ENCODE results near the gene LRRC4C. TPM values are rescaled to one million over a fixed set of nuclear protein-coding genes. Genes with fewer than 3 reads are reported as not detected.

Gene LRRC4C
- total and polyA plus RNA-seq, 4 donors = 0.33 to 5.3 (median 0.43) TPM

DNA sequence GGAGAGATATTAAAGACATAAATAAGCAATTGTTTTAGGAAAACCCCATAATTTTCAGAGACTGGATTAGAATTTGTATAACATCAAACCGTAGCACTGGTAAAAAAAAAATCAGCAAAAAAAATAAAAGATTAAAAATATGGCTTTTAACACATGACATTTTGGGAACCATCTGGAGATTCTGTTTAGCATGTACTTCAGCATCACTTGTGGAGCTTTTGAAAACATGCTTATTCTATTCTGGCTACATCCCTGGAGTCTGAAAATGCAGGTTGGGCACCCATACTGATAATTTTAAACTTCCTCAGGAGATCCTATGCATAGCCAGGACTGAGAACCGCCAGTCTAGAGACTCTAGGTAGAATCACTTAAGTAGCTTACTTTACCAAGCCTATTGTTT lies 1190.9 kb downstream of the LRRC4C start:
- Histone ChIP-seq H3K9me3 (ENCODE audit: control insufficient read depth in 4 of 4, insufficient read depth in 3 of 4, low read length in 3 of 4) (no peaks in the 10 kb centered on the region), H3K27me3 (ENCODE audit: control insufficient read depth in 3 of 3, insufficient read depth in 3 of 3, low read length in 2 of 3) (no peaks in the 10 kb centered on the region), H3K4me3 (no peak overlapping the region), H3K36me3 (ENCODE audit: control insufficient read depth in 4 of 4, insufficient read depth in 4 of 4, low read length in 4 of 4) (no peaks in the 10 kb centered on the region), H3K9ac (ENCODE audit: insufficient read depth in 1 of 2, low read length in 2 of 2) (no peak overlapping the region), H3K27ac (ENCODE audit: low read depth in 1 of 2, low read length in 1 of 2) (no peak overlapping the region), H3K4me1 (ENCODE audit: control insufficient read depth in 5 of 5, insufficient read depth in 5 of 5, low read length in 5 of 5) (no peaks in the 10 kb centered on the region)
- DNase-seq (no peak), ATAC-seq (ENCODE audit: insufficient read depth, low FRiP score) (no peak)
- WGBS, 2 donors = 84 to 92% methylated on average over 2 of the region's 2 CpGs
- TF ChIP-seq, protein P1, sequence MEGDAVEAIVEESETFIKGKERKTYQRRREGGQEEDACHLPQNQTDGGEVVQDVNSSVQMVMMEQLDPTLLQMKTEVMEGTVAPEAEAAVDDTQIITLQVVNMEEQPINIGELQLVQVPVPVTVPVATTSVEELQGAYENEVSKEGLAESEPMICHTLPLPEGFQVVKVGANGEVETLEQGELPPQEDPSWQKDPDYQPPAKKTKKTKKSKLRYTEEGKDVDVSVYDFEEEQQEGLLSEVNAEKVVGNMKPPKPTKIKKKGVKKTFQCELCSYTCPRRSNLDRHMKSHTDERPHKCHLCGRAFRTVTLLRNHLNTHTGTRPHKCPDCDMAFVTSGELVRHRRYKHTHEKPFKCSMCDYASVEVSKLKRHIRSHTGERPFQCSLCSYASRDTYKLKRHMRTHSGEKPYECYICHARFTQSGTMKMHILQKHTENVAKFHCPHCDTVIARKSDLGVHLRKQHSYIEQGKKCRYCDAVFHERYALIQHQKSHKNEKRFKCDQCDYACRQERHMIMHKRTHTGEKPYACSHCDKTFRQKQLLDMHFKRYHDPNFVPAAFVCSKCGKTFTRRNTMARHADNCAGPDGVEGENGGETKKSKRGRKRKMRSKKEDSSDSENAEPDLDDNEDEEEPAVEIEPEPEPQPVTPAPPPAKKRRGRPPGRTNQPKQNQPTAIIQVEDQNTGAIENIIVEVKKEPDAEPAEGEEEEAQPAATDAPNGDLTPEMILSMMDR (IDR thresholded peaks at IDR 0.05; ENCODE audit: control extremely low read depth, extremely low read depth) = no peak

- no peak overlapping the region for H3K9ac ChIP-seq (ENCODE audit: insufficient read depth in 1 of 2, low read length in 2 of 2)
- no peak overlapping the region for H3K27ac ChIP-seq (ENCODE audit: low read depth in 1 of 2, low read length in 1 of 2)
- H3K36me3 ChIP-seq (ENCODE audit: control insufficient read depth in 4 of 4, insufficient read depth in 4 of 4, low read length in 4 of 4) = no peaks in the 10 kb centered on the region
- H3K4me3 ChIP-seq = no peak overlapping the region
- H3K9me3 ChIP-seq (ENCODE audit: control insufficient read depth in 4 of 4, insufficient read depth in 3 of 4, low read length in 3 of 4) = no peaks in the 10 kb centered on the region
- 76 to 84% methylated on average over 1 of the region's 1 CpG for WGBS, 2 donors
- ATAC-seq (ENCODE audit: insufficient read depth, low FRiP score) (no peak), DNase-seq (no peak)
- no peaks in the 10 kb centered on the region for H3K4me1 ChIP-seq (ENCODE audit: control insufficient read depth in 5 of 5, insufficient read depth in 5 of 5, low read length in 5 of 5)
- TF ChIP-seq, protein P1 (IDR thresholded peaks at IDR 0.05; ENCODE audit: control extremely low read depth, extremely low read depth) = no peak
- H3K27me3 ChIP-seq (ENCODE audit: control insufficient read depth in 3 of 3, insufficient read depth in 3 of 3, low read length in 2 of 3) = peaks cover 0 to 4% (median 0%) of the 10 kb centered on the region in 3 donors
Observed at GRCh38 chr11:40255457-40255856, 1204.0 kb downstream of the LRRC4C start.

- WGBS, 2 donors = 65 to 79% methylated on average over 1 of the region's 1 CpG
- DNase-seq = no peak
Observed at GRCh38 chr11:40253166-40253565, 1206.3 kb downstream of the LRRC4C start.

More at GRCh38 chr11:40253166-40253565, 1206.3 kb downstream of the LRRC4C start:
- Histone ChIP-seq H3K9ac (ENCODE audit: insufficient read depth in 1 of 2, low read length in 2 of 2) (no peak overlapping the region), H3K4me3 (no peak overlapping the region), H3K27me3 (ENCODE audit: control insufficient read depth in 3 of 3, insufficient read depth in 3 of 3, low read length in 2 of 3) (peaks cover 0 to 7% (median 0%) of the 10 kb centered on the region in 3 donors), H3K27ac (ENCODE audit: low read depth in 1 of 2, low read length in 1 of 2) (no peak overlapping the region), H3K36me3 (ENCODE audit: control insufficient read depth in 4 of 4, insufficient read depth in 4 of 4, low read length in 4 of 4) (no peaks in the 10 kb centered on the region), H3K9me3 (ENCODE audit: control insufficient read depth in 4 of 4, insufficient read depth in 3 of 4, low read length in 3 of 4) (peaks cover 0 to 2% (median 0%) of the 10 kb centered on the region in 4 donors), H3K4me1 (ENCODE audit: control insufficient read depth in 5 of 5, insufficient read depth in 5 of 5, low read length in 5 of 5) (no peaks in the 10 kb centered on the region)
- TF ChIP-seq, protein P1 (IDR thresholded peaks at IDR 0.05; ENCODE audit: control extremely low read depth, extremely low read depth) = no peak
- ATAC-seq (ENCODE audit: insufficient read depth, low FRiP score) = no peak

Measured in lung (tissue), 12 donors.